Cardiac muscle cell (in vitro differentiated cells and primary cell): ENCODE results near the gene CA5B. TPM values are rescaled to one million over a fixed set of nuclear protein-coding genes. Genes with fewer than 3 reads are reported as not detected.
"Not testable (repeated sequence)": the region's sequence is repeated elsewhere in the genome, so short reads cannot be mapped to it uniquely, and the experiment has no call there.

Source experiments
- DNase-seq, 2 donors: peaks; one replicate each; pipeline versions ENCODE4 v3.0.0 to v3.0.0-alpha.2; 2010 to 2017; ENCODE audit warnings: low read depth in 1 of 2, low spot score in 1 of 2
- H3K27ac ChIP-seq: fragments of 200-600 bp; sonication (generic); 2 replicates; pipeline ENCODE4 v1.5.1; 2016
- H3K27me3 ChIP-seq: fragments of 200-600 bp; sonication (generic); 2 replicates; pipeline ENCODE4 v1.6.0; 2016; ENCODE audit warnings: control low read depth
- H3K36me3 ChIP-seq: fragments of 200-600 bp; sonication (generic); 2 replicates; pipeline ENCODE4 v1.5.1; 2016; ENCODE audit warnings: control low read depth
- H3K4me1 ChIP-seq: fragments of 200-600 bp; sonication (generic); 2 replicates; pipeline ENCODE4 v1.8.1; 2017; ENCODE audit warnings: low read depth, mild to moderate bottlenecking, mixed run types
- H3K4me3 ChIP-seq: fragments of 200-600 bp; sonication (generic); 2 replicates; pipeline ENCODE4 v1.5.1; 2016; ENCODE audit warnings: mild to moderate bottlenecking
- H3K9me3 ChIP-seq: fragments of 200-600 bp; sonication (generic); 2 replicates; pipeline ENCODE4 v1.5.1; 2017; ENCODE audit warnings: low read depth, mild to moderate bottlenecking, control low read depth
- CTCF ChIP-seq: IDR thresholded peaks from 2 replicates; pipeline ENCODE4 v1.5.1; 2012; ENCODE audit warnings: low read depth, mild to moderate bottlenecking, low read length
- polyA plus RNA-seq: library from polyadenylated mRNA; unstranded; fragments of >200 nt; fragmentation: Nextera tagmentation; extraction: Ambion mirVana; gene quantifications from 2 replicates; pipeline ENCODE4 v1.2.1, GENCODE V29; 2016
- total RNA-seq: library from RNA; depleted of rRNA; stranded (reverse); fragments of >200 nt; gene quantifications from 2 replicates; pipeline ENCODE4 v1.2.3, GENCODE V29; 2016

Gene CA5B
- total and polyA plus RNA-seq, 2 experiments from 2014 or later = 7.1 to 9.9 TPM

GRCh38 chrX:15724911-15725310, 13.2 kb upstream of the CA5B start:
- no peaks in the 10 kb centered on the region for H3K36me3 ChIP-seq
- TF ChIP-seq CTCF = no peak
- no peaks in the 10 kb centered on the region for H3K9me3 ChIP-seq
- no peak overlapping the region for H3K27ac ChIP-seq
- no peaks in the 10 kb centered on the region for H3K27me3 ChIP-seq
- no peak for DNase-seq
- H3K4me3 ChIP-seq = no peak overlapping the region
- H3K4me1 ChIP-seq = no peaks in the 10 kb centered on the region

- not testable (repeated sequence) for H3K9me3 ChIP-seq, H3K27me3 ChIP-seq, H3K4me3 ChIP-seq, DNase-seq, H3K36me3 ChIP-seq, H3K4me1 ChIP-seq, H3K27ac ChIP-seq
These were observed 6.7 kb upstream of the CA5B start for GRCh38 chrX:15731368-15731767.

- no peak for DNase-seq
- no peak overlapping the region for H3K27ac ChIP-seq
- no peaks in the 10 kb centered on the region for H3K27me3 ChIP-seq
- H3K9me3 ChIP-seq = no peaks in the 10 kb centered on the region
- peak overlapping the region; percentile 64 for H3K4me3 ChIP-seq
- no peaks in the 10 kb centered on the region for H3K36me3 ChIP-seq
- peaks cover 11% of the 10 kb centered on the region for H3K4me1 ChIP-seq
- TF ChIP-seq CTCF = no peak
These were observed 696 bp upstream of the CA5B start for GRCh38 chrX:15737190-15737958.

- peaks cover 11% of the 10 kb centered on the region for H3K4me1 ChIP-seq
- H3K36me3 ChIP-seq = no peaks in the 10 kb centered on the region
- no peak overlapping the region for H3K4me3 ChIP-seq
- H3K9me3 ChIP-seq = no peaks in the 10 kb centered on the region
- H3K27ac ChIP-seq = no peak overlapping the region
- no peak for DNase-seq
- TF ChIP-seq CTCF = no peak
- no peaks in the 10 kb centered on the region for H3K27me3 ChIP-seq
These were observed 1.8 kb downstream of the CA5B start for GRCh38 chrX:15739886-15740285.

- Histone ChIP-seq H3K4me1 (peaks cover 4% of the 10 kb centered on the region), H3K27ac (no peak overlapping the region), H3K36me3 (no peaks in the 10 kb centered on the region), H3K4me3 (no peak overlapping the region), H3K9me3 (no peaks in the 10 kb centered on the region), H3K27me3 (no peaks in the 10 kb centered on the region)
- no peak for TF ChIP-seq CTCF
- DNase-seq = peak in 1 of 2 donors; percentile 30
These were observed 6.3 kb downstream of the CA5B start for GRCh38 chrX:15744181-15744867.

DNA sequence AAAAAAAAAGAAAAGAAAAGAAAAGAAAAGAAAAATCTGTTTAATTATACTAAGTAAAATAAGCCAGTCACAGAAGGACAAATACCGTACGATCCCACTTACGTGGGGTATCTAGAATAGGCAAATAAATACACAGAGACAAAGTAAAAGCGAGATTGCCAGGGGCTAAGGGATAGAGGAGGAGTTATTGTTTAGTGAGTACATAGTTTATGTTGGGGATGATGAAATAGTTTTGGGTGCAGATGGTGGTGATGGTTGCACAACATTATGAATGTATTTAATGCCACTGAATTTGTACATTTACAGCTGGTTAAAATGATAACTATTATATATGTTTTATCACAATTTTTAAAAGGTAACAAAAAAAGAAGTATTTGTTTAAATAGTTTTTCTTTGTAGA, 7.1 kb downstream of the CA5B start:
- DNase-seq = peak in 1 of 2 donors; percentile 57
- H3K4me1 ChIP-seq = no peaks in the 10 kb centered on the region
- no peaks in the 10 kb centered on the region for H3K36me3 ChIP-seq
- no peaks in the 10 kb centered on the region for H3K27me3 ChIP-seq
- H3K9me3 ChIP-seq = no peaks in the 10 kb centered on the region
- no peak overlapping the region for H3K4me3 ChIP-seq
- no peak for TF ChIP-seq CTCF
- H3K27ac ChIP-seq = no peak overlapping the region

- not testable (repeated sequence) for H3K27me3 ChIP-seq, H3K4me3 ChIP-seq, H3K9me3 ChIP-seq, DNase-seq, H3K4me1 ChIP-seq, H3K27ac ChIP-seq, H3K36me3 ChIP-seq
These were observed 8.6 kb downstream of the CA5B start for GRCh38 chrX:15746651-15747050.
